HFFc6 (cell line): ENCODE data around the gene CCNK. TPM values are rescaled to one million over a fixed set of nuclear protein-coding genes. Genes with fewer than 3 reads are reported as not detected.

Source experiments
- DNase-seq: peaks from one replicate; pipeline ENCODE4 v3.0.0-alpha.2; 2018
- H3K27ac Mint-ChIP-seq: 2 replicates; pipeline ENCODE4 v1.8.0; 2020; ENCODE audit warnings: mild to moderate bottlenecking, mixed read lengths
- H3K27me3 Mint-ChIP-seq: 2 replicates; pipeline ENCODE4 v1.8.0; 2021; ENCODE audit warnings: mild to moderate bottlenecking, moderate library complexity, mixed read lengths; ENCODE audit not compliant: insufficient read depth
- H3K36me3 Mint-ChIP-seq: 2 replicates; pipeline ENCODE4 v1.8.0; 2021; ENCODE audit warnings: low read depth, mixed read lengths
- H3K4me1 Mint-ChIP-seq: 2 replicates; pipeline ENCODE4 v1.8.0; 2020; ENCODE audit warnings: low read depth, mixed read lengths
- H3K4me3 Mint-ChIP-seq: 2 replicates; pipeline ENCODE4 v1.8.0; 2020; ENCODE audit warnings: mild to moderate bottlenecking, moderate library complexity, mixed read lengths
- H3K9me3 Mint-ChIP-seq: 2 replicates; pipeline ENCODE4 v1.8.0; 2020; ENCODE audit warnings: mild to moderate bottlenecking, mixed read lengths
- long read RNA-seq: library from polyadenylated mRNA; unstranded; transcript quantifications from one replicate; pipeline ENCODE4 v2.0.0, GENCODE V29; 2019
- total RNA-seq, 6 experiments: library from RNA; stranded (reverse); fragmentation: NEBNext Ultra II Directional; extraction: Animal tissue kit (Norgen Biotek cat#: 25700); gene quantifications; 2 replicates in 1 of 6; 3 replicates in 5 of 6; pipeline ENCODE4 v1.2.3, GENCODE V29; 2021
- TF ChIP-seq, protein P1 (sequence below): fragments of 200-600 bp; sonication (generic); IDR thresholded peaks from 2 replicates; pipeline ENCODE4 v1.5.0; 2021; ENCODE audit warnings: antibody characterized with exemption, mild to moderate bottlenecking

The CCNK gene
- total RNA-seq, result 10 to 100 TPM; 74.9 to 93.1 (median 86.4) TPM
- long read RNA-seq, partial matches to known transcripts, result 0 of 4 reads
- long read RNA-seq, other reads (novel, unspliced or antisense), result 4 of 4 reads

DNA sequence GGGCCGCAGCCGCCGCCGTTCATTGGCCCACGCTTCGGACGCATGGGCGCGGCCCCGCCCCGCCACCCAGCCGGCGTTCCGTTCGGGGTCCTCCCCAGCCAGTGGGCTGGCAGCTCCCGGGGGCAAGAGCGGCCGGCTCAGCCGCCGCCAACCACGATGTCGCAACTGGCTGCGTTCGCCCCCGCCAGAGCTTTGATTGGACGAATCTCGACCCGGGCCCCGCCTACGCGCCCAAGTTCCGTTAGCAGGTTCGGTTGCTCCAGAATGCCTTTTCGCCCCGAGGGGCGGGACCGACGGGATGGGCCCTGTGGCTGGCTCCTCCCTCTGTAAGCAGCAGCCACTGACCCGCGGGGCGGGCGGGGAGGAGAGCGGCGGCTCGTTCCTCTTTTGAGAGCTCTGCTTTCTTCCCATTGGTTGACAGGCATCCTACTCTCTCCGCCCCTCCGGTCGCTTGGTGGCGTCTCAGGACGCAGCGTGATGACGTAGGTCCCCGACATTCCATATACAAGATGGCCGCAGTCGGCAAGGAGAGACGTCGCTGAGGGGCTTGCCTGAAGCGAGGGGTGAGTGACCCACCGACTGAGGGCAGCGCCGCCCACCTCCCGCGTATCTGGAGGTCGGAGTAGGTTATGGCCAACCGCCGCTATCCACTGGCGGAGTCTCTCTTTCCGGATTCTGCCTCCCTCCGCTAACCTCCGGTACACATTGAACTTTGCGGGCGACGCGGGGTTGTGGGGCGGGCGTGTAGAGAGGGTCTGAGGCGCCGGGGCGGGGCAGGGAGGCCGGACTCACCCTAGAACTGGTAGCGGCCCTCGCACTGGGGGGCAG lies at the start of gene CCNK:
CCNK (plus strand) TSS at position 493 of the 828 bp plus-strand sequence. CDS start 11,269 bp downstream, outside the sequence.
- Mint-ChIP-seq H3K4me1 (peaks cover 65% of the 10 kb centered on the region), H3K36me3 (peaks cover 10% of the 10 kb centered on the region; the same call in 1 of the 2 replicates), H3K9me3 (no peaks in the 10 kb centered on the region), H3K4me3 (peak within 1 kb of the TSS; percentile 99), H3K27me3 (peaks cover 7% of the 10 kb centered on the region; the same call in 1 of the 2 replicates), H3K27ac (peak within 1 kb of the TSS; percentile 99)
- DNase-seq, result peak; percentile 100
- TF ChIP-seq, protein P1, sequence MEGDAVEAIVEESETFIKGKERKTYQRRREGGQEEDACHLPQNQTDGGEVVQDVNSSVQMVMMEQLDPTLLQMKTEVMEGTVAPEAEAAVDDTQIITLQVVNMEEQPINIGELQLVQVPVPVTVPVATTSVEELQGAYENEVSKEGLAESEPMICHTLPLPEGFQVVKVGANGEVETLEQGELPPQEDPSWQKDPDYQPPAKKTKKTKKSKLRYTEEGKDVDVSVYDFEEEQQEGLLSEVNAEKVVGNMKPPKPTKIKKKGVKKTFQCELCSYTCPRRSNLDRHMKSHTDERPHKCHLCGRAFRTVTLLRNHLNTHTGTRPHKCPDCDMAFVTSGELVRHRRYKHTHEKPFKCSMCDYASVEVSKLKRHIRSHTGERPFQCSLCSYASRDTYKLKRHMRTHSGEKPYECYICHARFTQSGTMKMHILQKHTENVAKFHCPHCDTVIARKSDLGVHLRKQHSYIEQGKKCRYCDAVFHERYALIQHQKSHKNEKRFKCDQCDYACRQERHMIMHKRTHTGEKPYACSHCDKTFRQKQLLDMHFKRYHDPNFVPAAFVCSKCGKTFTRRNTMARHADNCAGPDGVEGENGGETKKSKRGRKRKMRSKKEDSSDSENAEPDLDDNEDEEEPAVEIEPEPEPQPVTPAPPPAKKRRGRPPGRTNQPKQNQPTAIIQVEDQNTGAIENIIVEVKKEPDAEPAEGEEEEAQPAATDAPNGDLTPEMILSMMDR, result no peak

DNA sequence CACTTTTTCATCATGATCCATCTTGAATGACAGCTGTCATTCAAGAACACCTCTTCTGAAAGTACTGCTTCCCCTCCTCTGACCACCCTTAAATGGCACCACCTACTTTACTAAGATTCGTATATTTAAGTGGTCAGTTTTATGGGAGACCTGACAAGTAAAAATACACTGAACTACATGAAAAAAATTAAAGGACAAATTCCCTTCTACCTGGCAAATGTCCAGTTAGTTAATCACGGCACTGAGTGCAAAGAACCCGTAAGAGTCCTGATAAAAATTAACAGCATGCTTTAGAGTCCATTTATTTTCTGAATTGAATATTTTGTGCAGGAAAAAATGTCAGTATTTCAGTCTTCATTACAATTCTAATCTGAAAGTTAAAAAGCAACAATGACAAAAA lies 49.2 kb upstream of the CCNK start:
- TF ChIP-seq, protein P1, result no peak
- peaks cover 48% of the 10 kb centered on the region for H3K36me3 Mint-ChIP-seq
- H3K4me3 Mint-ChIP-seq, result no peak overlapping the region
- DNase-seq, result no peak
- H3K4me1 Mint-ChIP-seq, result peaks cover 35% of the 10 kb centered on the region
- peaks cover 17% of the 10 kb centered on the region; the same call in 1 of the 2 replicates for H3K9me3 Mint-ChIP-seq
- no peaks in the 10 kb centered on the region; the same call in 1 of the 2 replicates for H3K27me3 Mint-ChIP-seq
- H3K27ac Mint-ChIP-seq, result no peak overlapping the region

DNA sequence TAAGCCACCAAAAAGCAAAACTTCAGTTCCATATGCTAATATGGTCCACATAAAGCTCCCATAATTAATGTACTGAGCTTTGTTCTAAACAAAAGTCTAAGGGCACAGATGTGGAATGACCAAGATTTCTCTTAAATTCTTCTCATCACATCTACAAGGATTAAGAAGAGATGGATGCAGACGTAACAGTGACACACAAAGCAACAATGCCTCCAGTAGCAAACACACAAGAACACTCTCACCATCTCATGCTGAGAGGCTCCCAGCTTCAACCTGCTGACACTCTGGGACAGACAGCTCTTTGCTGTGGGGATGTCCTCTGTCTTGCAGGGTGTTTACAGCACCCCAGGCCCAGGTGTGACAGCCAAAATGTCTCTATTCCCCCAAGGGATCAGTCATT lies 48.7 kb upstream of the CCNK start:
- TF ChIP-seq, protein P1, result no peak
- Mint-ChIP-seq H3K27ac (no peak overlapping the region), H3K27me3 (no peaks in the 10 kb centered on the region; the same call in 1 of the 2 replicates), H3K9me3 (peaks cover 17% of the 10 kb centered on the region; the same call in 1 of the 2 replicates), H3K4me1 (peaks cover 38% of the 10 kb centered on the region), H3K36me3 (peaks cover 53% of the 10 kb centered on the region), H3K4me3 (no peak overlapping the region)
- peak; percentile 8 for DNase-seq

DNA sequence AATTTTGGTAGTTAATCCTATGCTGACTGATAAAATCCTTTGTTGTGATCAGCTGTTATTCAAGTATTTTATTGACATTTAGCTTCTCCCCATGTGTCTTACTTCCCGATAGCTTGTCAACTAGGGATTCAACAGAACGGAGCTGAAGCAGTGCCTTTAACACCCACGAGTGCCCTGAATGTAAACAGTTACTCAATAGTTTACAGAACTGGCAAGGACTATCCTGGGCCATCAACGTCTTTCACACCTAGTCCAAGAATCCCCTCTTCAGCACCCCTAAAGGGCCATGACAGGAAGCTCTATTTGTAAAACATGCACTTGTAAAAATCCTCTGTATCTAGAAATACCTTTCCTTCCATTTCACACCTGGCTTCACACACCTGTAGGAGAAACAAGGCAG lies 45.9 kb upstream of the CCNK start:
- peaks cover 24% of the 10 kb centered on the region for H3K4me1 Mint-ChIP-seq
- peaks cover 40% of the 10 kb centered on the region for H3K36me3 Mint-ChIP-seq
- H3K4me3 Mint-ChIP-seq, result no peak overlapping the region
- no peaks in the 10 kb centered on the region; the same call in 1 of the 2 replicates for H3K27me3 Mint-ChIP-seq
- no peaks in the 10 kb centered on the region for H3K9me3 Mint-ChIP-seq
- TF ChIP-seq, protein P1, result no peak
- no peak for DNase-seq
- no peak overlapping the region for H3K27ac Mint-ChIP-seq

DNA sequence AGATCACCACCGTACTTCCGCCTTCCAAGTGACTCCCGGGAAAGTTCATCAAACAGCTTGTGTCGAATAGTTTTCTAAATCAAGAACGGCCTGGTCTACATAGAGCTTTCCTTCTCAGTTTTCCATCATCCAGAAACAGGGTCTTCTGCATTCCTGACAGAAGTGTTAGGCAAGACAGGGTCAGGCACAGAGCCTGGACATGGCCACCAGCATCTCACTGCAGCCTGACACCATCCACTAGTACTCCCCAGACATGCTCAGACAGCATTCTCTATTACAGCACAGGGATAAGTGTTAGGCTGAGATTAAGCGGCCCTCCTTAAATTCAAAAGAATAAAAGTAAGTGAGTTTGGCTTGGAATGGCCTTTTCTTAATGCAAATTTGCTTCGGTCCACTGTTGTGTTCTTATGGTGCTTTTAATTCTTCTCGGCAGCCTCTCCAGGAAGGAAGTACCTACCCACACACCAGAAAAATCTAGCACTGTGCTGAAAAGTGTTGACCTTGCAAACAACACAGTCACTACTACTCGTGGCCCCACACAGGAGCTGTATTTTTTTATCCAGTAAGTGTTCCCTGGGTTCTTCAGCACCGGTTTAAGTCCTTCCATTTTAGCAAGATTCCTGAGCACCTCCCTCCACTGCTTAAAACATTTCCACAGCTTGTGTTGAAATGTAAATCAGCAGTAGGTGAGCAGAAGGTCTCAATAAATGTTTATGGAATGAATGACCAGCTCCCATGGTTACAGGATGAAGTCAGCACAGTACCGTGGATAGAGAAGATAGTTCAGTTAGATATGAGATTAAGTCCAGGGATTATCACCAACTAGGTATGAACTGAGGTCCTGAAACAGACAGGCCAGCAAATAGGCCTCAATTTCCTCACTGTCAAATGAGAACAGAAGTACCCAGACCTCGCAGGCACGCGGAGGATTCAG lies 44.7 kb upstream of the CCNK start:
- H3K9me3 Mint-ChIP-seq, result no peaks in the 10 kb centered on the region
- peak overlapping the region; percentile 75 for H3K27ac Mint-ChIP-seq
- H3K4me1 Mint-ChIP-seq, result peaks cover 24% of the 10 kb centered on the region
- DNase-seq, result peak; percentile 56
- H3K27me3 Mint-ChIP-seq, result no peaks in the 10 kb centered on the region; the same call in 1 of the 2 replicates
- TF ChIP-seq, protein P1, result no peak
- peaks cover 35% of the 10 kb centered on the region for H3K36me3 Mint-ChIP-seq
- H3K4me3 Mint-ChIP-seq, result no peak overlapping the region
